Measurements from ENCODE around the gene MGAT4C. TPM values are rescaled to one million over a fixed set of nuclear protein-coding genes. Genes with fewer than 3 reads are reported as not detected.
"Not testable (repeated sequence)": the region's sequence is repeated elsewhere in the genome, so short reads cannot be mapped to it uniquely, and the experiment has no call there.

The MGAT4C gene
- total and polyA plus RNA-seq, 2 experiments from 2014 or later = 2.9 to 4.8 TPM

GRCh38 chr12:86134561-86134960, 121.6 kb downstream of the MGAT4C start:
- no peak overlapping the region for H3K27ac ChIP-seq
- H3K4me1 ChIP-seq (ENCODE audit: insufficient read depth) = no peaks in the 10 kb centered on the region
- H2AFZ ChIP-seq = no peak overlapping the region
- no peak overlapping the region for H3K4me2 ChIP-seq
- H3K4me3 ChIP-seq = no peak overlapping the region
- H3K9me2 ChIP-seq (replicated peaks; ENCODE audit: insufficient read depth) = no peaks in the 10 kb centered on the region
- no peaks in the 10 kb centered on the region for H4K20me1 ChIP-seq (ENCODE audit: insufficient read depth, poor library complexity, severe bottlenecking)
- no peaks in the 10 kb centered on the region for H3K27me3 ChIP-seq
- no peaks in the 10 kb centered on the region for H3K79me2 ChIP-seq
- no peaks in the 10 kb centered on the region for H3K9me3 ChIP-seq (ENCODE audit: low read depth)
- 75% methylated on average over 3 of the region's 3 CpGs for WGBS (ENCODE audit: low lambda C conversion rate, missing lambda C conversion rate)
- TF ChIP-seq CTCF (IDR thresholded peaks at IDR 0.05; ENCODE audit: poor library complexity) = no peak
- TF ChIP-seq EZH2phosphoT487 (IDR thresholded peaks at IDR 0.05; ENCODE audit: low read depth, severe bottlenecking, unreplicated experiment) = no peak
- TF ChIP-seq EZH2 (IDR thresholded peaks at IDR 0.05; ENCODE audit: borderline replicate concordance) = no peak
- H3K36me3 ChIP-seq (replicated peaks; ENCODE audit: insufficient read depth, low read depth) = no peaks in the 10 kb centered on the region
- no peak for DNase-seq (ENCODE audit: low spot score)

- H3K9me3 ChIP-seq (ENCODE audit: low read depth); H2AFZ ChIP-seq; H3K4me3 ChIP-seq; DNase-seq (ENCODE audit: low spot score); H3K36me3 ChIP-seq (replicated peaks; ENCODE audit: insufficient read depth, low read depth); H3K4me2 ChIP-seq; H3K27me3 ChIP-seq; H3K27ac ChIP-seq; H3K9me2 ChIP-seq (replicated peaks; ENCODE audit: insufficient read depth); H4K20me1 ChIP-seq (ENCODE audit: insufficient read depth, poor library complexity, severe bottlenecking); H3K4me1 ChIP-seq (ENCODE audit: insufficient read depth); H3K79me2 ChIP-seq: not testable (repeated sequence)
- 87% methylated on average over 3 of the region's 3 CpGs for WGBS (ENCODE audit: low lambda C conversion rate, missing lambda C conversion rate)
Observed at GRCh38 chr12:86126900-86127299, 129.3 kb downstream of the MGAT4C start.

GRCh38 chr12:86122846-86123468, 133.2 kb downstream of the MGAT4C start:
- Histone ChIP-seq H3K27me3 (no peaks in the 10 kb centered on the region), H3K4me1 (ENCODE audit: insufficient read depth) (no peaks in the 10 kb centered on the region), H3K27ac (no peak overlapping the region), H3K9me3 (ENCODE audit: low read depth) (no peaks in the 10 kb centered on the region), H3K4me3 (no peak overlapping the region), H4K20me1 (ENCODE audit: insufficient read depth, poor library complexity, severe bottlenecking) (no peaks in the 10 kb centered on the region), H3K9me2 (replicated peaks; ENCODE audit: insufficient read depth) (no peaks in the 10 kb centered on the region), H2AFZ (no peak overlapping the region), H3K79me2 (no peaks in the 10 kb centered on the region), H3K4me2 (no peak overlapping the region), H3K36me3 (replicated peaks; ENCODE audit: insufficient read depth, low read depth) (no peaks in the 10 kb centered on the region)
- WGBS (ENCODE audit: low lambda C conversion rate, missing lambda C conversion rate) = 41% methylated on average over 3 of the region's 3 CpGs
- no peak for TF ChIP-seq EZH2 (IDR thresholded peaks at IDR 0.05; ENCODE audit: borderline replicate concordance)
- no peak for TF ChIP-seq EZH2phosphoT487 (IDR thresholded peaks at IDR 0.05; ENCODE audit: low read depth, severe bottlenecking, unreplicated experiment)
- TF ChIP-seq CTCF (IDR thresholded peaks at IDR 0.05; ENCODE audit: poor library complexity) = no peak
- DNase-seq (ENCODE audit: low spot score) = no peak

GRCh38 chr12:86118161-86118560, 138.0 kb downstream of the MGAT4C start:
- no peaks in the 10 kb centered on the region for H3K36me3 ChIP-seq (replicated peaks; ENCODE audit: insufficient read depth, low read depth)
- 75% methylated on average over 2 of the region's 2 CpGs for WGBS (ENCODE audit: low lambda C conversion rate, missing lambda C conversion rate)
- no peak overlapping the region for H3K4me3 ChIP-seq
- no peaks in the 10 kb centered on the region for H3K4me1 ChIP-seq (ENCODE audit: insufficient read depth)
- no peak overlapping the region for H2AFZ ChIP-seq
- no peaks in the 10 kb centered on the region for H3K79me2 ChIP-seq
- TF ChIP-seq CTCF (IDR thresholded peaks at IDR 0.05; ENCODE audit: poor library complexity) = no peak
- TF ChIP-seq EZH2phosphoT487 (IDR thresholded peaks at IDR 0.05; ENCODE audit: low read depth, severe bottlenecking, unreplicated experiment) = no peak
- no peak for TF ChIP-seq EZH2 (IDR thresholded peaks at IDR 0.05; ENCODE audit: borderline replicate concordance)
- no peaks in the 10 kb centered on the region for H3K9me3 ChIP-seq (ENCODE audit: low read depth)
- H4K20me1 ChIP-seq (ENCODE audit: insufficient read depth, poor library complexity, severe bottlenecking) = no peaks in the 10 kb centered on the region
- no peak overlapping the region for H3K27ac ChIP-seq
- H3K27me3 ChIP-seq = no peaks in the 10 kb centered on the region
- no peak for DNase-seq (ENCODE audit: low spot score)
- H3K9me2 ChIP-seq (replicated peaks; ENCODE audit: insufficient read depth) = no peaks in the 10 kb centered on the region
- no peak overlapping the region for H3K4me2 ChIP-seq

All from hepatocyte (in vitro differentiated cells).